HG03103 (cell line): ENCODE results near the gene ADAMTS17.

Experiments
- ATAC-seq: cut with Tn5 transposase; IDR thresholded peaks from one replicate; pipeline ENCODE4 v1.9.1; 2021; ENCODE audit warnings: low read depth; ENCODE audit not compliant: unreplicated experiment

Gene ADAMTS17

DNA sequence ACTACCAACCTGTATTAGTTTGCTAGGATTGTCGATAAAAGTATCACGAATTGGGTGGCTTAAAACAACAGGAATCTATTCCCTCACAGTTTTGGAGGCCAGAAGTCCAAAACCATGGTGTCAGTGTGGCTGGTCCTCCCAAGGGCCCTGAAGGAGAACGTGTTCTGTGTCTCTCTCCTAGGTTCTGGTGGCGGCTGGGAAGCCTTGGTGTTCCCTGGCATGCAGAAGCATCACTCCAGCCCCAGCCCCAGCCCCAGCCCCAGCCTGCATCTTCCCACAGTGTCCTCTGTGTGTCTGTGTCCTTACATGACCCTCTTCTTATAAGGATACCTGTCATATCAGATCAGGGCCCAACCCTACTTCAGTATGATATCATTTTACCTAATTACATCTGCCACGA lies 336.1 kb downstream of the ADAMTS17 start:
- no peak for ATAC-seq

DNA sequence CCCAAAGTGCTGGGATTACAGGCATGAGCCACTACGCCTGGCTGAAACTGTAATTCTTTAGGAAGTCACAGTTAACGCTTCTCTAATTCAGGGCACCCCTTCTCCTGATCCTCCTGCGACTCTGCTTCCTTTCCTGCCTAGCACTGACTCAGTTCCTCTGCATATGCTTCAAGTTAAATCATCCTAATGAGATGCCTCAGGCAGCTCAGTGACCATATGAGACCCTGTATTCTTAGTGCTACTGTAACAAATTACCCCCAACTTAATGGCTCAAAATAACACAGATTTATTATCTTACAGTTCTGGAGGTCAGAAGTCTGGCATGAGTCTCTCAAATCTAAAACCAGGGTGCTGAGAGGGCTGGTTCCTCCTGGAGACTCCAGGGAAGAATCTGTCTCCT lies 336.8 kb downstream of the ADAMTS17 start:
- ATAC-seq = no peak

DNA sequence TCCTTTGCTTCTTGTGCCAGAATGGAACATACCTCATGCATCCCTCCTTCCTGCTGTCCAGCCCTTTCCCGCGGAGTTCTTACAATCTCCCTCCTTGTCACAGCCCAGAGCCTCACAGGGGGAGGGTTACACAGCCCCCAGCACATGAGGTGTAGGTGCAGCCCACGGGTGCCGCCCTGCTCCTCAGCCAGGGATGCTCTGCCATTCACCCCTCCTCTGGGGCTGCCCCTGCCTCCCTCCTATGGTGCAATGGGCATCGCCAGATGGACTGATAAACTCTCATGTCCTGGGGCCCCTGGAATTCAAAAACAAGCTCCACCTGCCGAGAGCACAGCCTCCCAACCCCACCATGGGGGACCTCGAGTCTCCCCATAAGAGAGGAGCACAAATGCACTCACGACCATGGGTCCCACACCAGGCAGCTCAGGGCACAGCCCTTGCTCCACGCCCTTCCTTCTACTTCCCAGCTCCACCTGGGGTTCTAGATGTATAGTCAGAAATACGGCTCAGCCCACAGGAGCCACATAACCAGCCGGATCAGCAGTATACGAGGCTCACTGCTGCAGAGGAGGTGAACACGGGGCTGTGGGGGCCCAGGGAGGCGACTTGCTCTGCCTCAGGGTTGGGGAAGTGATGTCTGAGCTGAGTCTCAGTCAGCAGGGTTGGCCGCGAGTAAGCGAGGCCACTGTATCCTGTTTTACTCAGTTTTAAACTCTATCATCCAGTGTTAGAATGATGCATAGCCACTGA lies 338.8 kb downstream of the ADAMTS17 start:
- ATAC-seq = no peak

DNA sequence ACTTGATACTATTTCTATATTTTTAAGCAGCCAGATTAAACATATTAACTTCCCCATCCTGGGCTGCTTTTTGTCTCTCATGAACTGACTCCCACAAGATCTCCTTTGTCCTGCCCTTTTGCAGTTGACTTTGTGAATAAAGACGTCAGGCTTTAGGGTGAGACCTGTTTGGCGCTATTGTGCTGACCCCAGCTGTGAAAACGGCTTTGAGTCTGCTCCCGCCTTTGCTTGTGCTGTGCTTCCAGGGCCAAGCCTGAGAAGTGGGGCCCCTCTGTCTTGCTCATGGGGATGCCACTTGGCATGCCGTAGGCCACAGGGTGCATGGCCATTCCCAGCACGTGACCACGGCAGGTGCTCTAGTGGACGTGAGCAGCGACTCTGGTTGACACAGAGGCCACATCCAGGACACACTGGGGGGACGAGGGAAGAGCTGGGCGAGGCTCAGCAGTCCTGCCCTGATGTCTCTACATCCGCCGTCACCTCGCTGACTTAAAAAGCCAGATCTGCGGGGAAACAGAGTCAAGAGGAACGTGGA lies 339.6 kb downstream of the ADAMTS17 start:
- no peak for ATAC-seq

DNA sequence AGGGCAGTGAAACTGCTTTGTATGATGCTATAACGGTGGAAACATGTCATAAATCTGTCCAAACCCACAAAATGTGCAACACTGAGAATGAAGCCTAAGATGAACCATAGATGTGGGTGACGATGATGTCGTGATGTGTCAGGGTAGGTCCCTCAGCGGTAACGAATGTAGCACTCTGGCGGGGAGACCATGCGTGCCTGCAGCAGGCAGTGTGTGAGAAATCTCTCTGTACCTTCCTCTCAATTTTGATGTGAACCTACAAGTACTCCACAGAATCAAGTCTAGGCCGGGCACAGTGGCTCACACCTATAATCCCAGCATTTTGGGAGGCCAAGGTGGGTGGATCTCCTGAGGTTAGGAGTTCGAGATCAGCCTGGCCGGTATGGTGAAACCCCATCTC lies 340.4 kb downstream of the ADAMTS17 start:
- ATAC-seq = no peak

DNA sequence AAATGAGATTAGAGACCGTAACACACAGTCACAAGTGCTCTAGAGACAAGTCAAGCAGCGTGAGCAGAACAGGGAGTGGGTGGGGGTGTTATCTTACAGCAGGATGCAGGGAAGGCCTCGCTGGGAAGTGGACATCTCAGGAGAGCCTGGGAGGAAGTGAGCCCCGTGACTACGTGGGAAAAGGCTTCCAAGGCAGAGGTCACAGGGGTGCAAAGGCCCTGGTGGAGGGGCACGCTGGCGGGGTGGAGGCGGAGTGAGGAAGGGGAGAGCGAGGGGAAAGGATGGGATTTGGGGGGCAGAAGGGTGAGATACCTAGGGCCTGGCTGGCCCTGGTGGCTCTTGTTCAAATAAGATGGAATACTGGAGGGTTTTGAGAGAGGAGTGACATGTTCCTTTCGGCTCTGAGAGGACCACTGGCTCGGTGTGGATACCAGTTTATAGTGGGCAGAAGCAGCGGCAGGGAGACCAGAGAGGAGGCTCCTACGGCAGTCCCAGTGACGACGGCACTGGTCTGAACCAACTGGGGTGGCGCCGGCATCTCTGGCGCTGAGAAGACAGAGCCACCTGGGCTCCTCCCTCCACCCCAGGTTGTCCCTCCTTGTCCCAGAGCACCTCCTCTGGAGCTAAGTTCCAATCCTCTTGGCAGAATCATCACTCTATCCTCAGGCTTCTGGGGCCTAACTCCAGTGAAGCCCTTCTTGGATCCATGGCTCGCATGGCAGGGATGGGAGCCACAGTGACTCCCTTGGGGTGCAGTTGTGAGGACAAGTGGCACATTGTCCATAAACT lies 342.3 kb downstream of the ADAMTS17 start:
- no peak for ATAC-seq

DNA sequence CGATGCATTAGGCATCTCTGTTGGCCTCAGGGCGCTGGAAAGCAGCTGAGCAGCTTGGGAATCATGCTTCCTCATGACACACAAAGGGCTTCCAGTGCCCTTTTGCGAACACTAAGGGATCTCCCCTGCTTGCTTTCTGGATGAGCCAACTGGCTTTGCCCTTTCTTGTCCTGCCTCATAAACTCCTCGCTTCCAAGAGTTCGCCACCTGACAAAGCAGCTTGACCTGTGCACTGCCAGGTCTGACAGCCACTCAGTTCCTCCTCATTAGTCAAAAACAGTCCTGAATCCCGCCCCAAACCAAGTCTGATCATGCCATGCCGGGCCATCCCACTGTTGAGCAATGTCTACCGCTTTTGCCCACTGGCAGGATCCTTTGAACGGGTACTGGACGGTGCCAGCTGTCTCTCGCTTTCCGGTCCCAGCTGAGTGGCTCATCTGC lies 343.1 kb downstream of the ADAMTS17 start:
- ATAC-seq = no peak

DNA sequence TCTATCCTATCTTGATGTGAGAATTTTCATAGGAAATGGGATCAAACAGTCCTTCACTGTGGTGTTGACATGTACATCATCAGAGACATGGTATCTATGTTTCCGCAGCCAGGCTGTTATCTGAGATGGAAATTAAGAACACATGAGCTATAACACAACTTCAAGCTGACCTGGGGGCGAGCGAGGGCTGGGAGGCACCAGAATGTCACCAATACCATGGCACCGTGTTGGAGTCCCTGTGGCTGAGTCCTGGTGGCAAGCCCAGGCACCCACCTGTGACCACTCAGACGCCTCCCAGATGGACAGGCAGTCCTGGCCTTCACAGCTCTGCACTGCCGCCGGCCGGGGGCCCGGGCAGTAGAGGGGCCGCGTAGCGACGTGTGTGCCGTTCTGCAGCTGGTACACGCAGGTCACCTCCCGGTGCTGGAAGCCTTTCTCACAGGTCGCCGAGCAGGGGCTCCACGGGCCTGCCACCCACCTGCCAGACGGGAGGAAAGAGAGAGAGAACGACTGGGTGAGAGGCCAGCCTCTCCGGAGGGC lies 344.6 kb downstream of the ADAMTS17 start:
- ATAC-seq = no peak

DNA sequence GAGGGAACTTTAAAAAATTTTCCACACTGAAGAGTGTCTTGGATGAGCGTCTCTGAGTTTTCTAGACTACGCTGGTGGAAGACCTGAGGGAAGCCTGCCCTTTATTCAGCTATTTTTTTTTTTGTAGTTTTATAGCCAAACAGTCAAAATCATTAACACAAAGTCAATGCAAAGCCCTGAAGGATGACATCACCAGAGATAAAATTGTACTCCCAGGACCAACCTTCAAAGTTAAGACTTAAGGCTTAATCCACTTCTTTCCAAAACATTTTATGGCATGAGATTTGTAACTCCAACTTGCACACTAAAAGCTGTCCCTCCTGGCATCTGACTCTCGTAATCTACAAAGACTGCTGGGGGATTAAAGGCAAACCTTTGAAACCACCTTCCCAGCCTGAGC lies 345.1 kb downstream of the ADAMTS17 start:
- ATAC-seq = no peak

DNA sequence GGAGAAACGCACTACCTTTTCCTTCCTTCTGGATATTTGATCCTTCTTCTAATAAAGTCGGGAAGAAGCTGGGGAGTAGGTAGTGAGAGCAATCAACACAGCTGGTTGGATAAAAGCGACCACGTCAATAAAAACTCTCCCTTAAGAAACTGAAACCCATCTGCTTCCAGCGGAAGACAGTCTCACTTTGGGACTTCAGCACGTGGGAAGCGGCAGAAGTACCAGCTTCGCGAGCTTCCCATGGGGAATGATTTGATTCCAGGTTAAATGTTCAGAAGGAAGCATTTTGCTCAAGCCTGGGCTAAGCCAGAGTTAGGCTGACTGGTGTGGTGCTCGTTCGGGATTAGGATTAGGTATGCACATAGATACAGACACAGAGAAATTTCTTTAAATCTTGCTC lies 346.2 kb downstream of the ADAMTS17 start:
- no peak for ATAC-seq

DNA sequence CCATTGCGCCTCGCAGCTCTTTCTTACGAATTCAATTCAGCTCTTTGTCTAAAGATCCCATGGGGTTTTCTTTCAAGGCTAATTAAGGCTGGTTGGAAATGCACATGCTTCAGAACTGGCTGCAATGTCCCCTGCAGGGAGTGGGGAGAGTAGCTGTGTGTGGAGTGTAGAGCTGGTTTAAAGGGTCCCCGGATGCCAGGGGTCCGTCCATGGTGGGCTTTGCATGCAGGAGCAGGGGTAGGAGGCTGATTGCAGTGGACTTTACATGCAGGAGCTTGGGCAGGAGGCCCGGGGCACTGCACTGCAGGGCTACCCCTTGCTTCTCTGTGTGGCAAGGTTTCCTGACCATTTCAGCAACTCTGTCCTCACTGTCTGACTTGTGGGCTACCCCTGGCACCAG lies 346.9 kb downstream of the ADAMTS17 start:
- no peak for ATAC-seq

DNA sequence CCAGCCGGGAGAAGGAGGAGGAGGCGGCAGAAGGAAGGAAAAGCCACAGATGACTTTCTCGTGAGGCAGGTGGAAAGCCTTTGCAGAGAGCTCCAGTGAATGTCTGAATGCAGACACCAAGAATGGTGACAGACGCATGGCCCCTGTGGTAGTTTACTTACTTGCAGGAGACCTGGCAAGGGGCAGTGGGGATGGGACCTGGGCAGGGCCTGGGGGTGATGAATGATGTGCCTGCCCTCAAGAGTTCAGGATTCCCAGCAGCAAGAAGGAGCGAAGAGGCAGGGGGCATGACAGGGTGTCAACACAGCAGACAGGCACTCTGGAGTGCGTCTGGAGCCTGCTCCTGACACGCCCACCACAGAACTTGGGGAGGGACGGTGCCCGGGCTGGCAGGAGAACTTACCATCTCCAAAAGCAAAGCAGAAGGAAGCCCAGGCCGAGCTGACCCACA lies 348.1 kb downstream of the ADAMTS17 start:
- ATAC-seq = no peak

DNA sequence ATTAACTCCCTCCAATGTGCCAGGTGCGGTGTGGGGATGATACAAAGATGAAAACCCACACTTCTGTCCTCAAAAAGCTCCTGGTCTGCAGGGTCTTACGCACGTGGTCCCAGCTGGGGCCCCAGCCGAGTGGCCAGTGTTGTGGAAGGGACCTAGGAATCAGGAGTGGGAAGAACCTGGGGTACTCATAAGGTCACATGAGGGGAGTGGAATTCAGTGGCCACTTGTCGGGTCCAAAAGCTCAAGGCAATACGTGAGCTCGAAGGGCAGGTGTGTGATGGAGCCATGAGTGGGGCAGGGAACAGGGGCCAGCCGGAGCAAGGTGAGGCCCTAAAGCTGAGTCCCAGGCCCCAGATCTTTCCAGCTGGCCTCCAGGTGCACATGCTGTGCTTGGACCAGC lies 348.5 kb downstream of the ADAMTS17 start:
- ATAC-seq = no peak

DNA sequence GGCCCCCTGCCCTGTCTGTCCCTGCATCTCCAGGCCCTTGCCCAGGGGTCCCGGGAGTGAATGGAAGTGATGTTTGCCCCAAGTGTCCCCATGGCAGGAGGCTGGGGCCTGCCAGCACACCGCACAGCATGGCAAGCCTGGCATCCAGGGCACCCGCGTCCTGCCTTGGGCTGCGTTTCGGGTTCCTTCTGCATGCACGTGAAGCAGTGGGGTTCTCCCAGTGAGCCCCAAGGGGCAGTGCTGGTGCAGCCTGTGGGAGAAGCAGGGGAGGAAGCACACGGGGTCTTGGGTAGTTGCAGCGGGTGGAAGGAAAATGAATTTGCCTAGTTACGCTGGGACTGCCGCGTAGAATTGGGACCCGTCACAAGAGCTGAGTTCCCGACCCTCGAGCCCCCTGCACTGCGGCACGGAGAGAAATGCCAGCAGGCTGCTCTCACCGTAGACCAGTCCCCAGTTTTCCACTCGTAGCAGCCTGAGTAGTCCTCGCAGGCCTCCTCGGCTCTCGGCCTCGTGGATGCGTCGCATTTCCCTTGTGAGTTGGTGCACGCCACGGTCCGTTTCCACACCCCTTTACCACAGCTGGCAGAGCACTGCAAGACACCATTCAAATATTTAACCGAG lies 349.1 kb downstream of the ADAMTS17 start:
- ATAC-seq = no peak

DNA sequence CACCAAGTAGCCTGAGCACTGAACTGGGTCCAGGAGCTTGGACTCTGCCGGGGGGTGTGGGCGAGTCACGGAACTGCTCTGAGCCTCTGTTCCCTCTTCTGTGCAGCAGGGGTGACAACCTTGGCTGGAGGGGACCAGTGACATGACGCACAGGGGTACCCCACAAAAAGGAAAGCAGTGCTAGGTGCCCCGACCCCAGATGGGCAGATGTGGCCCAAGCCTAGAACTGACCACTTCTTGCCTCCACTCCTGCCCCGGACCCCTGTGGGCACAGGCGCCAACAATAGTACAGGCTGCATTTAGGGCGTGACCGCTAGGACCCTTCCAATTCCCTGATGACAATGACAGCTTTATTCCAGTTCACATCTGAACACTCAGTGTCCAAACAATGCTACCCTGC lies 352.7 kb downstream of the ADAMTS17 start:
- no peak for ATAC-seq

DNA sequence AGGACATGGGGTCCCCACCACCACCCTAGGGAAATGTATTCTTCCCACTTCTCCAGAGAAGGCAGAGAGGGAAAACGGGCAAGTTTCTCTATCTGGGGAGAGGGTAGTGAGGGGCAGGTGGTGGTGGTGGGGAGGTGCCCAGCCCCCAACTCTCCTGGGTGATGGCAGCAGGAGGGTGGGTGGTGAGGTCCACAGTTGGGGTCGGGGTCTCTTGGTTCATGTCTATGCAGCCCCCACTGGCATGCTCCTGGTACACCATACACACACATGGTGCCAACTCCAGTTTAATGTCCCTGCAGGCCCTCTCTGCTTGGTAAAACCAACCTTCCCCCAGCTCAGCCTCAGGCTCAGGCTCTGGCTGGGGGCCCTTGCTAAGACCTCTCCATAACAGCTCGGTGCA lies 354.1 kb downstream of the ADAMTS17 start:
- no peak for ATAC-seq

DNA sequence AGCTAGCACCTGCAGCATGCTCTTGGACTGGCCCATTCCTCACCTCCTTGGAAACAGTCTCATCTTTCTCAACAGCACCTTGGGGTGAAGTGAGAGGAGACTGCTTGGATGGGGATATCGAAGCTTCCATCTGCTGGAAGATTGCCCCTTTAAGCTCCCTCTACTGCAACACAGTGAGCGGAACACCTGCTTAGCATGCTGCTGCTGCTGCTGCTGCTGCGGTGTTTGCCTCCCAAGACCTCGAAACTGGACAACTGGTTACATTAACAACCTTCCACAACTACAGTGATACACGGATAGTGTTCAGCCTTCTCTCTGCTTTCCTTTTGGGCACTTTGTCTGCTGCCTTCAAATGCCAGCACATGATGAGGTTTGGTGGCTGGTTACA lies 354.7 kb downstream of the ADAMTS17 start:
- no peak for ATAC-seq

DNA sequence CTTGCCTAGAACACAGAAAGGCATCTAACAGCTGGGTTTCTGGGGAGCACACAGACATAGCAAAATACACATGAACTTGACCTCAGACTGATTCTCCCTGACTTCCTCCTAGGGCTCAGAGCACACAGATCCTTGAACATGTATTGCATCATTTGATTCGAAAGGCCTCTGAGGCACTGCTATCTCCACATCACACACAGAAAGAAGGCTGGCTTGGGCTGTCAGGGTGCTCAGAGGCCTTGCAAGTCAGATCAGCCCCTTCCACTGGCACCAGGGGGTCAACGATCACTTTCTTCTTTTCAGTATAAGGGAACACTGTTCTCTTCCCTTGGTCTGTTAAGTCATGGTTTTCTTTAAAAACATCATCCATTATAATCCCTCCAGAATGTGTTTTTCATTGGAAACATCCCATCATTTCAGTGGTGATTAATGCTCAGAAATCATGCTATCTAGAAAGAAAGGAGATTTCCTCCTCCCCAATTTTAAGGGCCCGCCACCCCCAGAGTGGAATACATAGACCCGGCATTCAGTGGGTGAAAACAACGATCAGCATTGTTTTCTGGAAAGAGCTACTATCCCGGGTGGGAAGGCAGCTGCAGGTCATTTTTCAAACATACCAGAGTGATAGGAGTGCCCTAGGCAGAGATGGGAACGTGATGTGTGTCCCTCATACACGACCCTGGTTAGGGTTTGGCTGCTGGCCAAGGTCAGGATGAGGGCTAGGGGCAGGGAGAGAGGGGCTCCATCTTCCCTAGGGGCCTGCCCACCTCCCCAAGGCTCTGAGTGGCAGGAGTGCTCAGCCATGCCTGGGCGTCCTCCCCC lies 355.3 kb downstream of the ADAMTS17 start:
- no peak for ATAC-seq

DNA sequence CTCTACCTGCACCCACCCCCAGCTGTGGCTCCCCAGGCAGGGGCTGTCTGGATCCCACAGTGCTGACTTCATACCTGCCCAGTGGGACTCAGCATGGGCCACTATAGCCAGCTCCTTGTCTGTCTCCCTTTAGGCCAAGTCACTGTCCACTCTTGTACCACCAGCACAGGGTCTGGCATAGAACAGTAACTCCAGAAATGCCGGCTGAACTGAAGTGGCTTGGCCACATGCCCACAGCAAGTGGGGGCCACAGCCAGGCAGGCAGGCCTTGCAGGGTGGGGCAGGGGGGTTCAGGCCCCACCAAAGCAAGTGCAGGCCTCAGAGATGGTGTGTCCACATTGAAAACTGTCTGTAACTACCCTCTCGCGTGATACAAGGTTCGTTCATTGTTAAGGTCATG lies 355.9 kb downstream of the ADAMTS17 start:
- ATAC-seq = no peak
